Fibroblast of peridontal ligament (primary cell): ENCODE results near the gene PSMA6.
"Not testable (repeated sequence)": the region's sequence is repeated elsewhere in the genome, so short reads cannot be mapped to it uniquely, and the experiment has no call there.

Experiments used
- DNase-seq: peaks from one replicate; pipeline ENCODE4 v3.0.0-alpha.2; 2010; ENCODE audit errors: extremely low read depth

PSMA6 gene

DNA sequence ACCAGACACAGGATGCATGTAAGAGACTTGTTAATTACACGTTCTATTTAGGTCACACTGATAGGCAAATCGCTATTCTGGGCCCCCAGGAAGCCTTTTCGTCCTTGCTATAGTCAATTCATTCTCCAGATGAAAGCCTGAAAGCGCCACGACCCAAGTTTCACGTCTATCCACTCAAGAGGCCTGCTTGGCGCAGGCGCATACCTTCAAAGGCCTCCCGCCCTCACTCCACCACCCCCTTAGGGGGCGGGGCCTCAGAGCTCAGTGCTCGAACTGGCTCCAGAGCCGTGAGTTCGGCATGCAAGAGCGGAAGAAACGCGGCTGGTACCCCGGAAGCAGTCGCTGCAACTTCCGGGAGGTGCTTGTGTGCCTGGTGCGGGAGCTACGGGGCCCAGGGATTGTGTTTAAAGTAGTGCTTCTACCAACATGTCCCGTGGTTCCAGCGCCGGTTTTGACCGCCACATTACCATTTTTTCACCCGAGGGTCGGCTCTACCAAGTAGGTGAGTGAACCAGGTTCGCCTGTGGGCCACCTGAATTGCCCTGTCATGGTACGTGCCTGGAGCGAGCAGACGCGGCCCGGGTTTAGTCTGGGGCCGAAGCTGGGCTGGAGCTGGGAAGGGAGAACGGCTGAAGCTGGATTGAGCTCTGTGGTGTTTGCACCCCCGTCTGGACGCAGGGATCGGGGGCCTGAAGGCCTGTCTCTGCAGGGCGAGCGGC is at the start of gene PSMA6:
PSMA6 (plus strand) TSS at position 332 of the 719 bp plus-strand sequence; CDS start at position 427, 95 bp downstream.
- DNase-seq, result peak; percentile 98

DNA sequence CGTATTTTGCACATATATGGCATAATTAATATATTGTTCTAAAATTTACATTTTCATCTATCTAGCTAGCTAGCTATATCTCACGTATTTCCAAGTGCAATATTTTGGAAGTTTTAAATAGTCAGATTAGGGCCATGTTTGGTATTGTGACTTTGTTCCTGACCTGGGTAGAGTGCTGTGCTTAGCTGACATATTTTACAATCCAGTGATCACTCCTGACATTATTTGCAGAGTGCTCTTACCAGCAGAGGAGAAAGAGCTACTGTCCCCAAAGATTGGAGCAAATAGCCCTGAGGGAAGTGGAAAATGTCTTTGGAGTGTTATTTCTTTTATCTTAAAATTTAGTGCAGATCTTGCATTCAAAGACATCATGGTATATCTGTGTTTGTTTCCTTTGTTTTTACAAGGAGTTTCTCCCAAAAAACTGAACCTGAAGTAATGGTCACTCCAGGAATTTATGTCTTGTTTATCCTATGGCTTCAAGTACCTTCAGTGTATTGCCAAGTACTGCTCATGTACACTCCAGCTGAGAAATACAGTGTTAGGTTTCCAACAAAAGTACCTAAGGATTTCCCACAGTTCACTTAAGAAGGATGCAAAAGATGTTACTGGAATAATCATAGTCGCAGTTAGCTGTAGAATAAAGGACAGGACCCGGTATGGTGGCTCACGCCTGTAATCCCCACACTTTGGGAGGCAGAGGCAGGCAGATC is 49.4 kb upstream of the PSMA6 start:
- DNase-seq, result no peak

DNA sequence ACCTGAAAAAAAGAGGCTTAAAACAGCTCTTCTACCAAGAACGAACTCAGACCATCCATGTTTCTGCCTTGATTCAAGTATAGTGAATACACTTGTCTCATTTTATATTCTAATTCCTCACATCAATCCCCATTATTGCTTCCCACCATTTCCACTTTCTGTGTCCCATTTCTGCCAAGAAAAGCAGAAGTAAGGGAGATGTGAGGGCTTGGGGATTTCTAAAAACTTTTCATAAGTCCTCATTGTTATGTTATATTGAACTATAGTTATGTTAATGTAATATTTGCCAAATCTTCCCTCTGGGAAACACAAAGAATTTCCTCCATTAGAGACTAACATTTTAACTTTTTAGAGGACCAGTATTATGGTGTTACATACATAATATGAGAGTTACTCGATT is 48.2 kb upstream of the PSMA6 start:
- no peak for DNase-seq

DNA sequence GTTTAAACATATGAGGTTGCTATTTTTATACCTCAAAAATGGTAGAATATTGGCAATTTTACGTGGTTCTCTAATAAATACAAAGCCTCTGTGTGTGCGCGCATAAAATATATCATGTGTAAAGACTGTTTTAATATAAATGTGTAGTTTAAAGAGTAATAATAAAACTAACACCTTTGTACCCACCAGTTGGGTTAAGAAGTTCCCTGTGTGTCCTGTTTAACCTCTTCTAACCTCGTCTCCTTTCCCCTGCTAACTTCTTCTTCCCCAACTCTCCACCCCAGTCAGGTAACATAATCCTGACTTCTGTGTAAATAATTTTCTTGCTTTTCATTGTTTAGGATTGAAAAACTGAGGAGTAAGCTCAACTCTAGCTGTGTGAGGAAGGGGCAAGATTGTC is 47.6 kb upstream of the PSMA6 start:
- no peak for DNase-seq

DNA sequence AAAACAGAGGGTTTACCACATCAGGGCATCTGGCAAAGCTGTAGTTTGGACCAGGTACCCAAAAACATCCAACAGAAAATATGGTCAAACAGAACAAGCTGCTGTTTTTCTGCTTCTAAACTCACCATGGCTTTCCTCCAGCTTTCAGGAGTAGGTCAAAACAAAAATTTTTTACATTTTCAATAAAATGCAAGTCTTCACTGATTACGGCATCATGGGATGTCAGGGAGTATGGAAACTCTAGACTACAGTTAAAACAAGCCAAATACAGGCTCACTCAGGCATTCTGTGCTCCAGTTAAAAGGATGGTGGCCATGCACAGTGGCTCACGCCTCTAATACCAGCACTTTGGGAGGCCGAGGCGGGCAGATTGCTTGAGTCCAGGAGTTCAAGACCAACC is 47.1 kb upstream of the PSMA6 start:
- no peak for DNase-seq

DNA sequence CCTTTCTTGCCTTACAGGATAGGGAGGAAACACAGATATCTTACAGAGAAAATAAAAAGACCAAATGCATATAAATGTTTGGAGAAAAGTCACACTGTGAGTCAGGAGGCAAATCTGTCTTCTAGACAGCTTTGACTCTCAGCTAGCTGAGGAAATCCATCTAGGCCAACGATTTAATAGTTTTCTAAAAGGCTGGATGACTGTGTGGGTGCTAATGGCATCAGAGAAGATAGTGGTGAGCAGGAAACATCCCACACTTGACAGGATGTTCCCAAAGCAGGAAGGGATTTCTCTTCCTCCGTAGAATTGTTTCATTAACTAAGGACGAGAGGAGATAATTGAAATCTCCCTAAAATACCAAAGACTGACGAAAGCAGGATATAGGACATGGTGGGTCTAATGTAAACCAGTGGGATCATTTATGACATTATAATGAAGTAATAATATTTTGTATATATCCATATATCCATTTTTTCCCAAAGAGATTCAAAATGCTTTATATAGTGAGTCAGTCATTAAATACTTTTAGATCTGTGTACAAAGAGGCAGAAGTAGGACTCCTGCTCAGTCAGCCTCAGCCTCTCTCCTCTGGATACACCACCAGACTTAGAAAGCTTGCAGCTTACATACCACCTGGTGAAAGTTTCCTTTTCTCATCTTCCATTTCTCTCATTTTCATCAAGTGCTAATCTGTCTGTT is 44.3 kb upstream of the PSMA6 start:
- no peak for DNase-seq

DNA sequence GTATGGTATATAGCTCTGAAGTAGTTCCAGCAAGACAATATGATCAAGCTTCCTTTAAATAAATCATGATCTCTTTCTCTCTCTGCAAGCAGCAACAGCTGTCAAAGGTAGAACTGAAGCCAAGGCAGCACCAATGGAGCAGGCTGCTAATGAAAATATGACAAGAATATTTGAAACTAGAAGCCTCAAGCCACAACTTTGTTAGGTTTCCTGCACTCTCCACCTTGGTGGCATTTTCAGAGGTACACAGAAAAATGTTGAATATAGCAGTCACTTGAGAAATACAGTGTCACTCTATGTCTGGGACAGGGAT is 43.8 kb upstream of the PSMA6 start:
- DNase-seq, result no peak

DNA sequence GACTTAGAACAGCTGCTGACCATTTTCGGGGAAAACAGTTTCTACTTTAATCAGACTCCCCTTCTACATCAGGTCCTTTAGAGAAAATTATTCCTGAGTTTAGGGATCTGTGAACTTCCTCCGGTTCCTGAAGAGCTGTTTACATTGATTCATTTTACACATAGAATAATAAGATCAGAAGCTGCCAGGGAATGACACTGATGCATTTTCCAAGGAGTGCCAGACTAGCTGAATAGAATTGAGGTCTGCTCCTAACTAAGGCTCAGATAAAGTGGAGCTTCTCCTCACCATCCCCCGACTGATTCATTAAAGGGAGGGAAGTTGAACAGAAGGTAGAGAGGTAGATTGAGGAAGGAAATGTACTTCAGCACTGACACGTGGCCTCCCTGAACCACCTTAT is 41.9 kb upstream of the PSMA6 start:
- no peak for DNase-seq

DNA sequence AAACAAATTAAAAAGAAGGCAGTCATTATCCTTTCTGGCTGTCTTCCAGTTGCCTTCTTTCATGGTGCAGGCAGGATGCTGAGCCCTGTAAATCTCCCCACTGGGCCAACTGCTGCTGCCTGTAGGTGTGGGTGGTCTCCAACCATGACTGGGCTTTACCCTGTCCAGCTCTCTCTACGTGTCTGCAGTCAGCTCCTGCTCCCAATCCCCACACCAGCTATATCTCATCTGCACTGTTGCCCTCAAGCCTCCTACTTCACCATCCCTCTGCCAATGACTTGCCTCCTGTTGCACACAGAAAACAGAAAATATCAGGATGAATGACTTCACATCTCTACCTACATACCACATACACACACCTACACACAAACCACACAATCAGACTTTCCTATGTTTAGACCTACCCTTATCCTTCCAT is 39.7 kb upstream of the PSMA6 start:
- no peak for DNase-seq

DNA sequence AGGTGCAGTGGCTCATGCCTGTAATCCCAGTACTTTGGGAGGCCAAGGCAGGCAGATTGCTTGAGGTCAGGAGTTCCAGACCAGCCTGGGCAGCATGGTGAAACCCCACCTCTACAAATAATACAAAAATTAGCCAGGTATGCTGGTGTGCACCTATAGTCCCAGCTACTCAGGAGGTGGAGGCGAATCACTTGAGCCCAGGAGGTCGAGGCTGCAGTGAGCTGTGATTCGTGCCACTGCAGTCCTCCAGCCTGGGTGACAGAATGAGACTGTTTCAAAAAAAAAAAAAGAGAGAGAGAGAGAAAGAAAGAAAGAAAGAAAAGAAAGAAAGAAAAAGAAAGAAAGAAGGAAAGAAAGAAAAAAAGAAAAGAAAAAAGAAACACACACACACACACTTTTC is 39.1 kb upstream of the PSMA6 start:
- DNase-seq, result not testable (repeated sequence)

DNA sequence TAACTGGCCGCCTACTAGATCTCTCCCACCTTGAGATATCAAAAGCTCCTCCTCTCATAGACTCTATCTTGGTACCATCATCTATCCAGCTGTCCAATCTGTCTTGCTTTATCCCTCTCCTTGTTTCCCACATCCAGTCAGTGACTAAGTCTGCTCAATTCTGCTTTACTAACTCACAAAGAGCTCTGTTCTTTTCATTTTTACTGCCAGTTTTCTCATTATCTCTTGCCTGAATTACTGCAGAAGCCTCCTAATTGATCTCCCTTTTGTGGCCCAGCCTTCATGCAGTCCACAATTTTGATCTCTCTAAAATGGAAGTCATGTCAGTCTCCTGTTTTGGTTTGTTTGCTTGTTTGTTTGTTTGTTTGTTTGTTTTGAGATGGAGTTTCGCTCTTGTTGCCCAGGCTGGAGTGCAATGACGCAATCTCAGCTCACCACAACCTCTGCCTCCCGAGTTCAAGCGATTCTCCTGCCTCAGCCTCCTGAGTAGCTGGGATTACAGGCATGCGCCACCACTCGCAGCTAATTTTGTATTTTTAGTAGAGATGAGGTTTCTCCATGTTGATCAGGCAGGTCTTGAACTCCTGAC is 38.1 kb upstream of the PSMA6 start:
- DNase-seq, result not testable (repeated sequence)

DNA sequence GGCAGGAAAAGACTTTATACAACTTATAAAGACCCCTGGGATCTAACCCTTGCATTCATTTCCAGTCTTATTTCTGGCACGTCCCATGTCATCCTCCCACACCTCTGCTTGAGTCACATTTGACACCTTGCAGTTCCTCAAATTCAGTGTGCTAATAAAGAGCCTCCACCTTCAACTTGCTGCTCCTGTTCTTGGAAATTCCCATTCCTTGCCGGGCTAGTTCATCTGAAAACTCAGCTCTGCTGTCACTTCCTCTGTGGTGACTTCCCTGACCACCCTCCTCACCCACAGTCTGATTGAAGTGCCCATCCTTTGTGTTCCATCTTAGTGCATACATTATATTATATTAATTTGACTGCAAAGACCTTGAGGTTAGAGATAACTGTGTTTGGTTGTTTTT is 37.4 kb upstream of the PSMA6 start:
- DNase-seq, result no peak

DNA sequence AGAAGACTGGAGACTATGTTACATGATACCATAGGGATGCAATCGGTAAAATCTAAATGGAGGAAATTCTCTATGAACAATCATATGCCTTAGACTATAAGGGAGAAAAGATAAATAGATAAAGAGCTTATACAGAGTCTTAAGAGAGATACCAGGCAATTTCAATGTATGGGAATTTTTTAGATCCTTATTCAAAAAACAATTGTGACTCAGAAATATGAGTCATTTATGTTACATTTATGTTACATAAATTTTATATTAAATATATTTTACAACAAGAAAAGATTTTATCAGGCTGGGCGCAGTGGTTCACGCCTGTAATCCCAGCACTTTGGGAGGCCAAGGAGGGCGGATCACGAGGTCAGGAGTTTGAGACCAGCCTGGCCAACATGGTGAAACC is 36.5 kb upstream of the PSMA6 start:
- no peak for DNase-seq

DNA sequence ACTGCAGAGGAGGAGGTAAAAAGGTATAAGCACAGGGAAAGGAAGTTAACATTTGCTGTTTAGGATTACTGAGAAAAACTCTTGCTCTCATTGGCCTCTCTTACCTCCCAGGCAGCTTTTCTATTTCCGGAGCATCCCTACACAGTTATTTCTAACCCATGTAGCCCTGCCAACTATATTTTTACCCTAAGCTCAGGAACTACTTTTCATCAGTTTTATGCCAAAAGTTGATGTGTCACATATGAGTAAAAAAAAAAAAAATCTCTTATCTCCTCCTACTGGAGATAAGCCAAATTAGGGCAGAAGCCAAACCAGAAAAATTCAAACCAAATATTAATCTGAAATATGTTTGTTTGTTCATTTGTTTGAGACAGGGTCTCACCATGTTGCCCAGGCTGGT is 34.4 kb upstream of the PSMA6 start:
- peak; percentile 15 for DNase-seq

DNA sequence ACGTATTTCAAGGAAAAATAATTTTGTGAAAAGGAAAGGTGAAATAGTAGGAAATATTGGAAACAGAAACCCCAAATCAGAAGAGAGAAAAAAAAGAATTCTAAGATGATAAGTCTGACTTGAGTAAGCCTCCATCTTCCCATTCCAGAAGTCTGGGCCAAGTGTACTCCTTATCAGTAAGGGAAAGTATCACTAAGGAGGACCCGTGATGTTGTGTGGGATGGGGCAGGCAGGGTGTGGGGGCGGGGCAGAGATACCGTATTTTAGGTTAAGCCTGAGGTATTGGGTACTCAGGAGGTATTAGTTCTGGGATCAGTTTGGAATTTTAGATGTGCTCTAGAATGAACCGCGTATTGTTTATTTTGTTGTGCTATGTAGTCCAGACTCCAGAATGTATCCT is 33.8 kb upstream of the PSMA6 start:
- no peak for DNase-seq

DNA sequence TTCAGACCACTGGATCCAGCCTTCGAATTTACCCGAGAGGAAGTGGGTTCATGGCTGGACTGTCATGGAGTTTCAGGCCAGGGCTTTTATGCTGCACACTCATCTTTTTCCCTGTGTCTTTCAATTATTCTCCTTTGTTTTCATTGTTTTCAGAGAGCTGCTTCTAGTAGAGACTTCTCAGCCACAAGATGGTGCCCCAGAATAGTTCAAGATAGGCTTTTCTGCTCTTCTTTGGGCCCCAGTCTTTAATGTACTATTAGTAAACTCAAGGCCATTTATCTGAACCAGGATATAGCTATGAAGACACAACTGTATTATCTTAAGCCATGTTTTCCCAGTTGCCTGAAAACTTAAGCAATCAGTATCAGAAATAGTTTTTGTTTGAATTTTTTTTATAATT is 30.4 kb upstream of the PSMA6 start:
- DNase-seq, result peak; percentile 47

DNA sequence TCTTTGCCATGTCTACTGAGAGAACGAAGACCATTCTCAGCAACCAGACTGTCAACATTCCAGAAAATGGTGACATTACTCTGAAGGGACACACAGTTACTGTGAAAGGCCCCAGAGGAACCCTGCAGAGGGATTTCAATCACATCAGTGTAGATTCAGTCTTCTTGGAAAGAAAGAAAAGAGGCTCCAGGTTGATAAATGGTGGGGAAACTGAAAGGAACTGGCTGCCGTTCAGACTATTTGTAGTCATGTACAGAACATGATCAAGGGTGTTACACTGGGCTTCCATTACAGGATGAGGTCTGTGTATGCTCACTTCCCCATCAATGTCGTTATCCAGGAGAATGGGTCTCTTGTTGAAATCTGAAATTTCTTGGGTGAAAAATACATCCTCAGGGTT is 29.7 kb upstream of the PSMA6 start:
- no peak for DNase-seq

DNA sequence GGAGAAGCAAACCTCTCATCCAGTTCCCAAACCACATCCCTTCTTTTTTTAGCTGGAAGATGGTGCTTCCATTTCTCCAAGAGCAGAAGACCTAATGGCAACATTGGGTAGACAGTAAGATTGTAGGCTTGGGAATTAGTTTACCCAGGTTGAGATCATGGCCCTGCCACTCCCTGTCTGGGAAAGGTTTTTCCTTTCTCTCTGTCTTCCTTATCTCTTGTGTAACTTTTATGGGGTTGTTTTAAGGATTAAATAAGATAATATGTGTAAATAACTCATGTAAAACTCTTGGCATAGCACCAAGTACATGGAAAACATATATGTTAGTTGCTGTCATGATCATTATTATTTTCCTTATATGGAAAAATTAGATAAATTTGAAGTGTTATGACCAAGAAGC is 23.2 kb upstream of the PSMA6 start:
- no peak for DNase-seq

DNA sequence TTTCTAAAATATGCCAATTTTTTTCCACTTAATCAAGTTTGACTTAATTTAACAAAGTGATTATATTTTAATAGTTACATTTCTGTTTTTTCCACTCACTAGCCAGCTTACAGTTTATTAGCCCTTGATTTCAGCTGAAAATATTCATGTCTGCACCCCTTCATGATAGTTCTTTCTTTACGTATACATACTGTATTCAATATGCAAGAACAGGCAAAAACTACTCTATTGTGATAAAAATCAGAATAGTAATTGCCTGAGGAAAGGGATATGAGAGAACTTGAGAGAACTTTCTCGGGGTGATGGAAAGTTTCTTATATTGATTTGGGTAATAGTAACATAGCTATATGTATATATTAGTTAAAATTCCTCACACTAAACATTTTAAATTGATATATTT is 17.4 kb upstream of the PSMA6 start:
- no peak for DNase-seq

DNA sequence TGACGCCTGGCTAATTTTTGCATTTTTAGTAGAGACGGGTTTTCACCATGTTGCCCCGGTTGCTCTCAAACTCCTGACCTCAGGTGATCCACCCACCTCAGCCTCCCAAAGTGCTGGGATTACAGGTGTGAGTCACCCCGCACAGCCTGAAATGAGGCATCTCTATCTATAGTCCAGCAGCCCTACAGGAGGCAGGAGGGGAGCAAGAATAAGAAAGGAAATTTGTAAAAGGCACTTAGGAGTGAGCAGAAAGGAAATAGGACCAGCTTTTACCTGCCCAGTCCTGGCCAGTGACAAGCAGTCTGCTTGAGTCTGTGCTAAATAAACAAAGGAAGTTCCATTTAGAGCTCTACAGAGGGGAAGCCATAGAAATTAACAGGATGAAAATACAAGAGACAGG is 15.0 kb upstream of the PSMA6 start:
- no peak for DNase-seq

DNA sequence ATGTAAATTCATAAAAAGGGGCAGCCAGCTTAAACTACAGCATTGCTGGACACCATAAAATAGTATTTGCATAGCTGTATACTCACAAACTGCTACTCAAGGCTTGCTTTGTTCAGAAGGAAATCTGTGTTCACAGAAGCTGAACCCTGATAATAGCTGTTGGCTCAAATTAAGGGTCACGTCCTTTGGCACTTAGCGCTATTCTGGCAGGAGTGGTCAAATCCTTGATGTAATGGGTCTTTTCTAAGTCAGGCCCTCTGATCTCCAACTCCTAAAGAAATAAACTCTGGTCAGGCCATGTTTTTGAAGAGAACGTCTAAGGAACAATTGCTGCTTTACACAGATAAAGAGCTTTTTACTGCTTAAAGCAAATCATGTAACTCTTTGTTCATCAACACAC is 12.8 kb upstream of the PSMA6 start:
- no peak for DNase-seq

DNA sequence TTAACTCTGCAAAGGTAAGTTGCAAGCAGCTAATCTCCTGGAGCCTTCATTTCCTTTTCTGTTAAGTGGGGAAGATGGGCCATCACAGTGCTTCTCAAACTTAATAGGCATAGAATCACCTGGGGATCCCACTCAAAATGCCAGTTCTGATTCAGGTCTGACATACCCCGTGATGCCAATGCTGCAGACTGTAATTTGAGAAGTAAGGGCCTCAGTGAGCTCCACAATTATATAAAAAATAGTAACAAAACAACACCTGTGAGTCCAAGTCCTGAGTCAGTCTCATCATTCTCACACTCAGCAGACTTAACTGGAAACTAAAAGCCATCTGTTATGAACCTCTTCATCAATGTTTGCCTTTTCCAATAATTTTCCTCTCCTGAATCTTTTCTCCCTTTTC is 10.8 kb upstream of the PSMA6 start:
- DNase-seq, result no peak

DNA sequence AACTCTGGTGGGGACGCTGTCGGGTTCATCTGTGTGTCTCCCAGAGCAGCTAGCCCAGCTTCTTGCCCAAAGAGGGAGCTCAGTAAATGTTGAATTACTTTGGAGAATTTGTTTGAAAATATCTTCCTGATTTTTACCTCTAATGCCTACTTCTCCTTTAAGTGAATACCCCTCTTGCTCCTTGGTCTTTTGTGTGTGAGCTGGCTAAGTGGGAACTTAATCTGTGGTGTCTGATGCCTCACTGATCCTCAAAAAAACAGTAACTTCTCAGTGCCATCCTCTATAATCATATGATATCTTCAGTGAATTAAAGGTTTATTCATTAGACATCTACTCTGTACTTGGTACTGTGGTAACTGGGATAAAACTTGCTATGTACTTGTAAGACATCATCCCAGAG is 7.7 kb upstream of the PSMA6 start:
- DNase-seq, result no peak
